PC-9 (cell line): ENCODE results near the gene MEIS2.

ENCODE experiments used
- EZH2 ChIP-seq: fragments of 200-600 bp; sonication (generic); IDR thresholded peaks from 2 replicates; pipeline ENCODE4 v1.8.0; 2017; ENCODE audit warnings: antibody characterized with exemption, low read depth
- TF ChIP-seq, protein P1 (sequence below): fragments of 200-600 bp; sonication (generic); conservative IDR thresholded peaks from 2 replicates; pipeline ENCODE4 v1.6.1; 2017; ENCODE audit warnings: mixed run types, antibody characterized with exemption, mild to moderate bottlenecking, moderate library complexity

DNA sequence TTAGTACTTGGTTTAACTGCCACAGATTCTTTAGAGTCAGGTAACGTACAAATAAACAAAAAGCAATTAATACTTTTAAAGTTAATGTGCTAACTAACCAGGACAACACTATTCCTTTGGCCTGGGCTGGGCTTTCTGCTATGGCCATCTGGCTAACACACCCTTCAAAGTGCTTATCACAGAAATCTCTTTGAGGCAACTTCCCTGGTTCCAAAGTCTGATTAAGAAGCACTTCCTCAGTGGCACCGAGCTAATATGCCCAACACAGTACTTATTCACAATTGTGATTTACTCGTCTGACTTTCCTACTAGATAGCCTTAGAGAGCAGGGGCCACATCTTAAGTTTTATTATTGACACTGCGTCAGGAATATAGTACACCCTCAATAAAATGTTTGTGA is 191.4 kb downstream of the MEIS2 start:
- TF ChIP-seq, protein P1, sequence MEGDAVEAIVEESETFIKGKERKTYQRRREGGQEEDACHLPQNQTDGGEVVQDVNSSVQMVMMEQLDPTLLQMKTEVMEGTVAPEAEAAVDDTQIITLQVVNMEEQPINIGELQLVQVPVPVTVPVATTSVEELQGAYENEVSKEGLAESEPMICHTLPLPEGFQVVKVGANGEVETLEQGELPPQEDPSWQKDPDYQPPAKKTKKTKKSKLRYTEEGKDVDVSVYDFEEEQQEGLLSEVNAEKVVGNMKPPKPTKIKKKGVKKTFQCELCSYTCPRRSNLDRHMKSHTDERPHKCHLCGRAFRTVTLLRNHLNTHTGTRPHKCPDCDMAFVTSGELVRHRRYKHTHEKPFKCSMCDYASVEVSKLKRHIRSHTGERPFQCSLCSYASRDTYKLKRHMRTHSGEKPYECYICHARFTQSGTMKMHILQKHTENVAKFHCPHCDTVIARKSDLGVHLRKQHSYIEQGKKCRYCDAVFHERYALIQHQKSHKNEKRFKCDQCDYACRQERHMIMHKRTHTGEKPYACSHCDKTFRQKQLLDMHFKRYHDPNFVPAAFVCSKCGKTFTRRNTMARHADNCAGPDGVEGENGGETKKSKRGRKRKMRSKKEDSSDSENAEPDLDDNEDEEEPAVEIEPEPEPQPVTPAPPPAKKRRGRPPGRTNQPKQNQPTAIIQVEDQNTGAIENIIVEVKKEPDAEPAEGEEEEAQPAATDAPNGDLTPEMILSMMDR = no peak
- TF ChIP-seq EZH2 = no peak
